GM19025 (cell line): ENCODE data around the gene CLIP1.
"Not testable (repeated sequence)": the region's sequence is repeated elsewhere in the genome, so short reads cannot be mapped to it uniquely, and the experiment has no call there.

Experiments used
- ATAC-seq: cut with Tn5 transposase; IDR thresholded peaks from one replicate; pipeline ENCODE4 v1.9.1; 2021; ENCODE audit warnings: mild to moderate bottlenecking, low read depth, moderate library complexity; ENCODE audit not compliant: unreplicated experiment

CLIP1 gene

GRCh38 chr12:122399592-122400373 lies 22.7 kb downstream of the CLIP1 start:
- ATAC-seq: no peak

GRCh38 chr12:122399254-122399591 lies 23.2 kb downstream of the CLIP1 start:
- no peak for ATAC-seq

GRCh38 chr12:122397981-122398380 lies 24.5 kb downstream of the CLIP1 start:
- not testable (repeated sequence) for ATAC-seq

GRCh38 chr12:122395319-122395718 lies 27.1 kb downstream of the CLIP1 start:
- no peak for ATAC-seq

GRCh38 chr12:122394626-122395194 lies 27.8 kb downstream of the CLIP1 start:
- ATAC-seq: no peak

GRCh38 chr12:122393817-122394216 lies 28.7 kb downstream of the CLIP1 start:
- ATAC-seq: no peak

GRCh38 chr12:122392411-122392810 lies 30.1 kb downstream of the CLIP1 start:
- ATAC-seq: no peak

- ATAC-seq: no peak
Measured at GRCh38 chr12:122389677-122390076, 32.8 kb downstream of the CLIP1 start.

- no peak for ATAC-seq
Measured at GRCh38 chr12:122387887-122388286, 34.6 kb downstream of the CLIP1 start.

GRCh38 chr12:122385171-122386016 lies 37.1 kb downstream of the CLIP1 start:
- ATAC-seq: no peak

GRCh38 chr12:122382919-122383350 lies 39.5 kb downstream of the CLIP1 start:
- ATAC-seq: no peak

GRCh38 chr12:122381021-122381420 lies 41.4 kb downstream of the CLIP1 start:
- ATAC-seq: no peak

- ATAC-seq: not testable (repeated sequence)
Measured at GRCh38 chr12:122376751-122377150, 45.7 kb downstream of the CLIP1 start.

GRCh38 chr12:122374707-122375106 lies 47.8 kb downstream of the CLIP1 start:
- ATAC-seq: no peak

- ATAC-seq: no peak
Measured at GRCh38 chr12:122371475-122372045, 50.9 kb downstream of the CLIP1 start.

- ATAC-seq: no peak
Measured at GRCh38 chr12:122368361-122369073, 54.0 kb downstream of the CLIP1 start.

GRCh38 chr12:122367632-122368031 lies 54.8 kb downstream of the CLIP1 start:
- not testable (repeated sequence) for ATAC-seq

- ATAC-seq: no peak
Measured at GRCh38 chr12:122366685-122367475, 55.6 kb downstream of the CLIP1 start.

- ATAC-seq: not testable (repeated sequence)
Measured at GRCh38 chr12:122365226-122365625, 57.2 kb downstream of the CLIP1 start.

- ATAC-seq: no peak
Measured at GRCh38 chr12:122363782-122364181, 58.7 kb downstream of the CLIP1 start.
